GM21360 (cell line): ENCODE data around the gene LRRC32.
"Not testable (repeated sequence)": the region's sequence is repeated elsewhere in the genome, so short reads cannot be mapped to it uniquely, and the experiment has no call there.

Experiments
- ATAC-seq: cut with Tn5 transposase; IDR thresholded peaks from one replicate; pipeline ENCODE4 v1.9.1; 2021; ENCODE audit warnings: mild to moderate bottlenecking, moderate library complexity; ENCODE audit not compliant: unreplicated experiment

Gene LRRC32

GRCh38 chr11:76630600-76631281, 39.8 kb downstream of the LRRC32 start:
- no peak for ATAC-seq

- ATAC-seq: no peak
These were observed 40.5 kb downstream of the LRRC32 start for GRCh38 chr11:76629853-76630599.

GRCh38 chr11:76629116-76629852, 41.3 kb downstream of the LRRC32 start:
- no peak for ATAC-seq

- ATAC-seq: no peak
These were observed 42.1 kb downstream of the LRRC32 start for GRCh38 chr11:76628408-76628947.

GRCh38 chr11:76627606-76628005, 42.9 kb downstream of the LRRC32 start:
- no peak for ATAC-seq

- ATAC-seq: peak; percentile 63
These were observed 43.6 kb downstream of the LRRC32 start for GRCh38 chr11:76626921-76627401.

- no peak for ATAC-seq
These were observed 44.3 kb downstream of the LRRC32 start for GRCh38 chr11:76626266-76626665.

- ATAC-seq: no peak
These were observed 44.9 kb downstream of the LRRC32 start for GRCh38 chr11:76625472-76626186.

- no peak for ATAC-seq
These were observed 45.8 kb downstream of the LRRC32 start for GRCh38 chr11:76624500-76625379.

GRCh38 chr11:76623884-76624419, 46.6 kb downstream of the LRRC32 start:
- ATAC-seq: no peak

- no peak for ATAC-seq
These were observed 47.2 kb downstream of the LRRC32 start for GRCh38 chr11:76623171-76623883.

GRCh38 chr11:76622493-76623094, 48.0 kb downstream of the LRRC32 start:
- no peak for ATAC-seq

GRCh38 chr11:76621868-76622267, 48.7 kb downstream of the LRRC32 start:
- ATAC-seq: no peak

- no peak for ATAC-seq
These were observed 49.1 kb downstream of the LRRC32 start for GRCh38 chr11:76621466-76621865.

GRCh38 chr11:76620489-76620888, 50.1 kb downstream of the LRRC32 start:
- ATAC-seq: no peak

- not testable (repeated sequence) for ATAC-seq
These were observed 50.7 kb downstream of the LRRC32 start for GRCh38 chr11:76619801-76620200.

- no peak for ATAC-seq
These were observed 52.8 kb downstream of the LRRC32 start for GRCh38 chr11:76617553-76618265.
